Fibroblast of the aortic adventitia (primary cell): Measurements from ENCODE around the gene RAPGEF2. TPM values are rescaled to one million over a fixed set of nuclear protein-coding genes. Genes with fewer than 3 reads are reported as not detected.

Experiments used
- DNase-seq: peaks from one replicate; pipeline ENCODE4 v3.0.0-alpha.2; 2010; ENCODE audit warnings: low read depth
- H3K4me3 ChIP-seq: 2 replicates; pipeline ENCODE4 v1.5.1; 2011; ENCODE audit warnings: low read depth, mild to moderate bottlenecking, control low read depth, low read length, moderate library complexity
- total RNA-seq: library from RNA; depleted of rRNA; stranded (reverse); fragments of >200 nt; gene quantifications from 2 replicates; pipeline ENCODE4 v1.2.3, GENCODE V29; 2012; ENCODE audit warnings: low replicate concordance
- TF ChIP-seq, protein P1 (sequence below): IDR thresholded peaks from 2 replicates; pipeline ENCODE4 v1.5.1; 2011; ENCODE audit warnings: mild to moderate bottlenecking, low read length, control low read depth, inconsistent platforms; ENCODE audit not compliant: insufficient read depth

RAPGEF2 gene
- total RNA-seq, 1 donor: 44.0 TPM

DNA sequence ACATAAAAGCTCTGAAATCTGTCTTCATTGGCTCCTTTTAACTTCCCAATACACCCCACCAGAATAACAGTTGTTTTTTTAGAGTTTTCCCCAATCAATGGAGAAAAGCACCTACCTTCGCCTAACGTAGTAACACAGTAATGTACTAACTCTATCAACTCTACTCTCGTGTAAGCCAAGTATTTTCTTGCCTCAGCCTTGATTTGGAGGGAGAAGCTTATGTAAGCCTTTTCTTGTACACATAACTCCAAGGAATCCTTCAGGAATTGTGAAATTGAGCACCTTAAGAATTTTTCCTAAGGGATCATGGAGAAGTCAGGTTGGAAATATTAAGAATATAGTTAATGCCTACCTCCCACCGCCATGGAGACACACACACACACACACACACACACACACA, 181.2 kb downstream of the RAPGEF2 start:
- TF ChIP-seq, protein P1, sequence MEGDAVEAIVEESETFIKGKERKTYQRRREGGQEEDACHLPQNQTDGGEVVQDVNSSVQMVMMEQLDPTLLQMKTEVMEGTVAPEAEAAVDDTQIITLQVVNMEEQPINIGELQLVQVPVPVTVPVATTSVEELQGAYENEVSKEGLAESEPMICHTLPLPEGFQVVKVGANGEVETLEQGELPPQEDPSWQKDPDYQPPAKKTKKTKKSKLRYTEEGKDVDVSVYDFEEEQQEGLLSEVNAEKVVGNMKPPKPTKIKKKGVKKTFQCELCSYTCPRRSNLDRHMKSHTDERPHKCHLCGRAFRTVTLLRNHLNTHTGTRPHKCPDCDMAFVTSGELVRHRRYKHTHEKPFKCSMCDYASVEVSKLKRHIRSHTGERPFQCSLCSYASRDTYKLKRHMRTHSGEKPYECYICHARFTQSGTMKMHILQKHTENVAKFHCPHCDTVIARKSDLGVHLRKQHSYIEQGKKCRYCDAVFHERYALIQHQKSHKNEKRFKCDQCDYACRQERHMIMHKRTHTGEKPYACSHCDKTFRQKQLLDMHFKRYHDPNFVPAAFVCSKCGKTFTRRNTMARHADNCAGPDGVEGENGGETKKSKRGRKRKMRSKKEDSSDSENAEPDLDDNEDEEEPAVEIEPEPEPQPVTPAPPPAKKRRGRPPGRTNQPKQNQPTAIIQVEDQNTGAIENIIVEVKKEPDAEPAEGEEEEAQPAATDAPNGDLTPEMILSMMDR: no peak
- H3K4me3 ChIP-seq: peak overlapping the region; percentile 3
- peak; percentile 80 for DNase-seq

DNA sequence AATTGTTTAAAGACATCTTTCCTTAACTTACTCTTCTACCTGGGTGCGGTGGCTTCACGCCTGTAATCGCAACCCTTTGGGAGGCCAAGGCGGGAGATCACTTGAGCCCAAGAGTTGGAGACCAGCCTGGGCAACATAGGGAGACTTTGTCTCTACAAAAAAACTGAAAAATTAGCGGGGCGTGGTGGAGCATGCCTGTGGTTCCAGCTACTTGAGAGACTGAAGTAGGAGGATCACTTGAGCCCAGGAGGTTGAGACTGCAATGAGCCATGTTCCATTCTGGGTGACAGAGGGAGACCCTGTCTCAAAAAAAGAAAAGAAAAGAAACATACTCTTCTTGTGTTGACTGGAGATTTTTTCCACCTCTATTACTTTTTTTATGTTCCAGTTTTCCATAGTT, 181.9 kb downstream of the RAPGEF2 start:
- no peak for DNase-seq
- TF ChIP-seq, protein P1: no peak
- H3K4me3 ChIP-seq: no peak overlapping the region

DNA sequence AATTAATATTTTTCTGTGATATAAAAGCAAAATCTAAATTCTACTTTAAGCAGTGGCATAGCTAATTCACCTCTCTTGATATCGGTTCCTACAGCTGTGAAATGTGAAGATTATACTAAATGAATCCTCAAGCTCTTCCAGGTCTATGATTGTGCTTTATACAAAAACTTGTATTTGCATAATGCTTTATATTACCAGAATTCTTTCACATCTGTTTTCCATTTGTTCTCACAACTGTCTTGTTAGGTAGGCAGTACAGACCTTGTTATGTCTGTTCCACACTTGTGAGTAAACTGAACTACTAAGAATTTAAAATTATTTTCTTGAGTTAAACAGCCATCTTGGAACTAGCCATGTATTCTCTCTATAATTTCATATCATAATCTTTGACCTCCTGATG, 184.9 kb downstream of the RAPGEF2 start:
- no peak for DNase-seq
- TF ChIP-seq, protein P1: no peak
- no peak overlapping the region for H3K4me3 ChIP-seq

DNA sequence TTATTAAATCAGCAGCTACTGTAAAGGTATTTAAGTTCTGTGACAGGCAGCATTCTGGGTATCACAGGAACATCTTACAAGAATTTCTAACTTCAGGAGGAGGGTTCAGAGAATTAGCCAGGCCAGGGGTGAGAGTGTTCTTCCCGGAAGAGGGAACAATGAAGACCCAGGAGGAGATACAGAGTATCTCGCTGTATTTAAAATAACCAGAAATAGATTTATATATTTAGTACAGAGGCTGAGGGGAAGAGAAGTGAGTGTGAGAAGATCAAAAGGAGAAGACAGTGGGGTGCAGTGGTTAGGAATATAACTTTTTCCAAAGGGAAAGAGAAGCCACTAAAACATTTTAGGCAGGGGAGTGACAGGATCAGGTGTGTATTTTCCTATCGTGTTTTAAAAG, 186.8 kb downstream of the RAPGEF2 start:
- DNase-seq: no peak
- no peak overlapping the region for H3K4me3 ChIP-seq
- TF ChIP-seq, protein P1: no peak

DNA sequence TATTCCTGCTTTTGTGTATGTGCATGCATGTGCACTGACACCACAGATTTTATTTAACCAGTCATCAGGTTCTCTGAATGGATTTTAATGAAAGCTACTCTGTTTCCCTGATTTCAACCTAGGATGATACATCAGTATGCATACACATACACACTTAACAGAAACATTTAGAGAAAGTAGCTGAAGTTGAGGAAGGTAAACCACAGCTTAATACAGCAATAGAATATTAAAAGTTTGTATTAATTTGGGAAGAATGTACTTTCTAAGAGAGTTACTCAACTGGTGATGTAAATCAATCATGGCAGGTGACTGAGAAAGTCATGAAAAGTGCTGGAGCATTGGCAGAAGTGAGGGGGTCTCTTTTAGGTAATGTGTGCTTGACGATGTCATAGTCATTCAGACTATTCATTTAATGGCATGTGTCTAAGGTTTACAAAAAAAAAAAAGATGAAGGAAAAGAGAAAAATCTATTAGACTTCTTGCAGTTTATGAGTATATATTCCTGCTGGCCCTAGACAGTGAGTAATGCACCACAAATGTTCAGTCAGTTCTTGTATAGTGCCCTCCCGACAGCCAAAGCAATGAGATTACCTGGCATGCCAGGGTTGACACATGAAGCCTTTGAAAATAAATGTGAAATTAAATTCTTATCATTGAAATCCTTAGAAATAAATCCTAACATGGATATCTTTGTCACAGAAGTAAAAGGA, 187.6 kb downstream of the RAPGEF2 start:
- TF ChIP-seq, protein P1: no peak
- DNase-seq: no peak

DNA sequence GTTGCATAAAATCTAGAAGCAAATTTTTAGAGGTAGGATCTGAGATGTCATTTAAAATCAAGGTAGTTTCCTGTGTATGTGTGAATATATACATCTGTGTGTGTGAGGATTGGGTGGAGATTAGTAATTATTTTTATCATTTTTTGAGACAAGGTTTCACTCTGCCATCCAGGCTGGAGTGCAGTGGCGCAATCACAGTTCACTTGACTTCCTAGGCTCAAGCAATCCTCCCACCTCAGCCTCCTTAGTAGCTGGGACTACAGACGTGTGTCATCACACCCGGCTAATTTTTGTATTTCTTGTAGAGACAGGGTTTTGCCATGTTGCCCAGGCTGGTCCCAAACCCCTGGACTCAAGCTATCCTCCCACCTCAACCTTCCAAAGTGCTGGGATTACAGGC, 188.3 kb downstream of the RAPGEF2 start:
- TF ChIP-seq, protein P1: no peak
- DNase-seq: no peak
- no peak overlapping the region for H3K4me3 ChIP-seq

More for the DNA sequence above, 187.6 kb downstream of the RAPGEF2 start:
- no peak overlapping the region for H3K4me3 ChIP-seq
